Coronary artery (tissue), 2 donors: Measurements from ENCODE around the gene KRT38.

Experiments
- DNase-seq: peaks from one replicate; pipeline ENCODE4 v3.0.0-alpha.2; 2017; ENCODE audit warnings: low spot score
- H3K27ac ChIP-seq, 2 donors: fragments of 200-600 bp; sonication (generic); one replicate each; pipeline ENCODE4 v1.5.1; 2016 to 2019
- H3K4me3 ChIP-seq: fragments of 200-600 bp; sonication (generic); 2 replicates; pipeline ENCODE4 v1.5.1; 2016; ENCODE audit warnings: mild to moderate bottlenecking, moderate library complexity
- TF ChIP-seq, protein P1 (sequence below): fragments of 200-600 bp; sonication (generic); IDR thresholded peaks from one replicate; pipeline ENCODE4 v1.5.1; 2019; ENCODE audit warnings: antibody characterized with exemption

The KRT38 gene

DNA sequence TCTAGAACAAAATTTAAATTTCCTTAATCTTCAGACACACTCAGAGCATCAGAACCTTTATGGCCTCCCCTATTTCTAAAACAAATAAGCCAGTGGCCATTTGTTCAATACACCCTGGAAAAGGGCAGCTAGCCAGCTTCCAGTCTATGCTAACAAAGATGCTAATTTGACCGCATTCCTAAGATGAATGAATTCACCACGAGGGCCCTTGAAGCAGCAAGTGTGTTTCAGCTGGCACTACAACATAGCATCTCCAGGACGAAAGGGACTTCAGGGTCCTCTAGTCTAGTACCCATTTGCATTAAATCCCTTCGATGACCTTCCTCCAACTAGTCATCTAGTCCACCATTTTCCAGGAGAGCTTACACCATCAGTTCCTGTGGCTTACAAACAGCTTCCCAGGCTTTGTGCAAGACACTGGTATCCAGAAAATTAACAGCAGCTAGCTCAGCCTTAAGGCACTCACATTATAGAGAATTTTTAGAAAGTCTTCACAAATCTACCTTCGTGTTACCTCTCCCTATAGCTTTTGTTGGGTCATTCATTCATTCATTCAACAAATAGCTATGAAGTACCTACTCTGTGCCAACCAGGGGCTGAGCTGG, 27.3 kb downstream of the KRT38 start:
- Histone ChIP-seq H3K27ac (no peak overlapping the region), H3K4me3 (no peak overlapping the region)
- TF ChIP-seq, protein P1, sequence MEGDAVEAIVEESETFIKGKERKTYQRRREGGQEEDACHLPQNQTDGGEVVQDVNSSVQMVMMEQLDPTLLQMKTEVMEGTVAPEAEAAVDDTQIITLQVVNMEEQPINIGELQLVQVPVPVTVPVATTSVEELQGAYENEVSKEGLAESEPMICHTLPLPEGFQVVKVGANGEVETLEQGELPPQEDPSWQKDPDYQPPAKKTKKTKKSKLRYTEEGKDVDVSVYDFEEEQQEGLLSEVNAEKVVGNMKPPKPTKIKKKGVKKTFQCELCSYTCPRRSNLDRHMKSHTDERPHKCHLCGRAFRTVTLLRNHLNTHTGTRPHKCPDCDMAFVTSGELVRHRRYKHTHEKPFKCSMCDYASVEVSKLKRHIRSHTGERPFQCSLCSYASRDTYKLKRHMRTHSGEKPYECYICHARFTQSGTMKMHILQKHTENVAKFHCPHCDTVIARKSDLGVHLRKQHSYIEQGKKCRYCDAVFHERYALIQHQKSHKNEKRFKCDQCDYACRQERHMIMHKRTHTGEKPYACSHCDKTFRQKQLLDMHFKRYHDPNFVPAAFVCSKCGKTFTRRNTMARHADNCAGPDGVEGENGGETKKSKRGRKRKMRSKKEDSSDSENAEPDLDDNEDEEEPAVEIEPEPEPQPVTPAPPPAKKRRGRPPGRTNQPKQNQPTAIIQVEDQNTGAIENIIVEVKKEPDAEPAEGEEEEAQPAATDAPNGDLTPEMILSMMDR: no peak
- DNase-seq: no peak

DNA sequence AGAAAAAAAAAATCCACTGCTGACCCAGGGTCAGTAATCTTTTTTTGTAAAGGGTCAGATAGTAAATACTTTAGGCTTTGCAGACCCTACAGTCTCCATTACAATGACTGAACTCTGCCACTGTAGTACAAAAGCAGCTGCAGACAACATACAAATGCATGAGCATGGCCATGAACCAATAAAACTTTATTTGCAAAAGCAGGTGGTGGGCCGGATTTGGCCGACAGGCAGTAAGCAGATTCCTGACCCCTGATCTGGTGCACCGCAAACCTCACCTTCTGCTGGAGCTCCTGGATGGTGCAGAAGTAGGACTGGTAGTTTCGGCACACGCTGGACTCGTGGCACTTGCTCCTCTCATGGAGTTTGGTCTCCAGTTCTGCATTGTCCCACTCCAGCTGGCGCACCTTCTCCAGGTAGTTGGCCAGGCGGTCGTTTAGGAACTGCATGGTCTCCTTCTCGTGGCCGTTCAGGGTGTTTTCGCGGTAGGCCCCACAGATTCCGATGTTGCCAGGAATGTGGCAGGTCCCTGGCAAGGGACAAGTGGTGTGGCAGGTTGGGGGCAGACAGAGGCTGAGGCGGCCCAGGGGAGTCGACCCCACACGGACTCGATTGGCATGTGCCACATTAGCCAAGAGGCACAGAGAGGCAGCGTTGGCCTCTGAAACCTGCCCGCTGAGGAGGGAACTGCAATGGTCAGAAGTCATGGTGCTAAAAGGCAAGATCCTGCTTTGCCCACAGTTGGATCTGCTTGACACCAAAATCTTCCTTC, 29.5 kb downstream of the KRT38 start:
- DNase-seq: no peak
- TF ChIP-seq, protein P1: no peak
- no peak overlapping the region for H3K27ac ChIP-seq
- no peak overlapping the region for H3K4me3 ChIP-seq

DNA sequence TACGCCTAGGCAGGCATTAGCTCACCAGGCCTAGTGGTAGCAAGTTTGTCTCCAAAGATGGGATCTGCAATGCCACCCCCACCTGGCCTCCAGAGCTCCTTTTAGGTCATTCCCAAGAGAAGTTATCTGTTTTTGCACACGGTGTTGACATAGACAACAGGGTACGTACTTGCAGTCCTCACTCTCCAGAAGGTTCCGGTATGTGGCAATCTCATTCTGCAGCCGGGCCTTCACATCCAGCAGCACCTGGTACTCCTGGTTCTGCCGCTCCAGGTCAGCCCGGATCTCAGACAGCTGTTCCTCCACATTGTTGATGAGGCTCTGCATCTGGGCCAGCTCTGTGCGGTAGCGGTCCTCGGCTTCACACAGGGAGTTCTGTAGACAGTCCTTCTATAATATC, 33.6 kb downstream of the KRT38 start:
- Histone ChIP-seq H3K27ac (no peak overlapping the region), H3K4me3 (no peak overlapping the region)
- no peak for DNase-seq
- TF ChIP-seq, protein P1: no peak

DNA sequence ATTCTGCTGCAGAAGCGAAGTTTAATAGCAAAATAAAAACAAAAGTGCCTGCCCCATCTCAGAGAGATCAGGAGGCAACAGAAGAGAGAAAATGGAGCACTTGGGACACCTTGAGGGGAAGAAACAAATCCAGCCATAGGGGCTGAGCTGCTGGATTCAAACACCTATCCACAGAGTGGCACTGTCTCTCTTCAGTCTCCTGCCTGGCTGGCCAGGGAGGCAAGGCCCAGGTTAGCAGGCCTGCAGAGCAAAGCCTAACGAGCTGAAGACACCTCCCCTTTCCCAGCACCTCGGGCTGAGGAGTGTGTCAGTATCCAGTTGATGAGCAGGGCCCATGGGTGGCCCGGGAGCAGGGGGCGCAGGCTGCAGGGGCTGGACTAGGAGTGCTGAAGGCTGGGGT, 34.6 kb downstream of the KRT38 start:
- TF ChIP-seq, protein P1: no peak
- H3K4me3 ChIP-seq: no peak overlapping the region
- DNase-seq: no peak

DNA sequence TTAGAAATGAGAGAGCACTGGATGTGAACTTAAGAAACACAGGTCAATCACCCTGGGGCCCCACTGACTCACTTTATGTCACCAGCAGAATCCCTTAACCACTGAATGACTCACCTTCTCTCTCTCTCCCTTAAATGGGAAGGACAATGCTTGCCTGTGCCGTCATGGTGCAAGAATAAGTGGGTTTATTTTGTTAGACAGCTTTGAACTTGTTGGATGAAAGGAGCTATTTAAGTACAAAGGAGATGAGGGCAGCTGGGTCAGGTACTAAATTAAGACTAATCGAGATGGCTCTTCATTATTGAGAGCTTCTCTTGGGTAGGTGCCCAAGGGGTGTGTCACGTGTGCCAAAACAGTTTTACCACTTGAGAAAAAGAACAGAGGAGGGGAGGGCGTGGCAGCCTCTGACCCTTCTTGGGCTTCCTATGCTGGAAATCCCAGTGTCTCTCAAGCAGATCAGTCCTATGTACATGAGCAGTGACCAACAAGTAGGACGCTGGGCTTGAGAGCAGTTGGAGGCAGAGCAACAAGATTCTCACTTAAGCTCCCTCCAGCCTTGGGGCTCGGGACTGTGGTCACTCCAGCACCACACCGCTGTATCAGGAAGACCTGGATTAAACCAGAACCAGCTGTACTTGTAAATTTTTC, 36.6 kb downstream of the KRT38 start:
- no peak overlapping the region for H3K27ac ChIP-seq
- no peak for DNase-seq
- TF ChIP-seq, protein P1: no peak
- H3K4me3 ChIP-seq: no peak overlapping the region

More for the DNA sequence above, 34.6 kb downstream of the KRT38 start:
- no peak overlapping the region for H3K27ac ChIP-seq

DNA sequence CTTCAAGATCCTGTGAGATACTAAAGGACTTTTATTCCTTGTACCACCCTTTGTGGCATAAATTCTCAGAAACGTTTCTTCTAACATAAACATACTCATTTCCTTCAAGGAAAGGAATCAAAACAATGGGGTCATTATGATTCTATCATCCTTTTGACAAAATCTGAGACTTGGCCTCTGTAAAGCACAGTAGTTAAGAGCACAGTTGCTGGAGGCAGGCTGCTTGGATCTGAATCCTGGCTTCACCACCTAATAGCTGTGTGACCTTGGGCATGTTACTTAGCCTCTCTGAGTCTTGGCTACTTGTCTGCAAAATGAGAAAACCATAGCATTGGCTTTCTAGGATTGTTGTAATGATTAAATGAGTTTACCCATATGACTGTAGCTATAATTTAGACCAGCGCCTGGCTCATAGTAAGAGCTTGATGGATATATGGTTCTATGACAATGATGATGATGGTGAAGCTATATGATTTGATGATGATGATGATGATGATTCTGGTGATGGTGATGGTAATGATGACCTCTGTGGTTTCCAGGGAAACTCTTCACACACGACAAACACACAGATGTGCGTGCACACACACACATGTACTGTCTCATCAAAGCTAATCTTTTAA, 37.3 kb downstream of the KRT38 start:
- no peak overlapping the region for H3K4me3 ChIP-seq
- H3K27ac ChIP-seq: no peak overlapping the region
- no peak for DNase-seq
- TF ChIP-seq, protein P1: no peak
